ENCODE results near the gene PAX1. TPM values are rescaled to one million over a fixed set of nuclear protein-coding genes. Genes with fewer than 3 reads are reported as not detected.

The PAX1 gene
- total RNA-seq, 1 donor = under 0.01 TPM

DNA sequence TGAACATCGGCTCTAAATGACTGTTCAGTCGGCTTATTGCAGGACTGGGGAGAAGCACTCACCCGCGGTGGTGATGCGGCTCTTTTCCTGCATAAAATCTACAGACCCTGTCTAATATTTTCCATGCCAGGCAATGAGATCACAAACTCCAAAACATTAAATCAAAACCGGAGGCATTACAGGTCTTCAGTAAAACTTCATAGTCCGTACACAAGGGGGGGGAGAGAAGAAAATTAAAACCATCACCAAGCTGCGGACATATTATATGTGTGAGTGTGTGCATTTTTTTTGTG lies 6.3 kb upstream of the PAX1 start:
- Histone ChIP-seq H2AFZ (ENCODE audit: low read length) (no peak overlapping the region), H3K4me3 (ENCODE audit: insufficient read depth, low read length) (no peak overlapping the region), H3K27ac (ENCODE audit: low read depth, low read length) (no peak overlapping the region), H3K79me2 (ENCODE audit: insufficient read depth, low read length) (no peaks in the 10 kb centered on the region), H4K20me1 (ENCODE audit: insufficient read depth, low read length) (no peaks in the 10 kb centered on the region), H3K4me1 (ENCODE audit: insufficient read depth, low read length) (no peaks in the 10 kb centered on the region), H3K9me3 (ENCODE audit: low read depth, low read length) (no peaks in the 10 kb centered on the region), H3K27me3 (ENCODE audit: insufficient read depth, low read length) (peaks cover 24% of the 10 kb centered on the region), H3K36me3 (ENCODE audit: insufficient read depth, low read length) (no peaks in the 10 kb centered on the region), H3K4me2 (ENCODE audit: insufficient read depth, low read length) (no peak overlapping the region)
- no peak for DNase-seq (ENCODE audit: insufficient read length, low spot score, missing footprints)
- TF ChIP-seq, protein P1, sequence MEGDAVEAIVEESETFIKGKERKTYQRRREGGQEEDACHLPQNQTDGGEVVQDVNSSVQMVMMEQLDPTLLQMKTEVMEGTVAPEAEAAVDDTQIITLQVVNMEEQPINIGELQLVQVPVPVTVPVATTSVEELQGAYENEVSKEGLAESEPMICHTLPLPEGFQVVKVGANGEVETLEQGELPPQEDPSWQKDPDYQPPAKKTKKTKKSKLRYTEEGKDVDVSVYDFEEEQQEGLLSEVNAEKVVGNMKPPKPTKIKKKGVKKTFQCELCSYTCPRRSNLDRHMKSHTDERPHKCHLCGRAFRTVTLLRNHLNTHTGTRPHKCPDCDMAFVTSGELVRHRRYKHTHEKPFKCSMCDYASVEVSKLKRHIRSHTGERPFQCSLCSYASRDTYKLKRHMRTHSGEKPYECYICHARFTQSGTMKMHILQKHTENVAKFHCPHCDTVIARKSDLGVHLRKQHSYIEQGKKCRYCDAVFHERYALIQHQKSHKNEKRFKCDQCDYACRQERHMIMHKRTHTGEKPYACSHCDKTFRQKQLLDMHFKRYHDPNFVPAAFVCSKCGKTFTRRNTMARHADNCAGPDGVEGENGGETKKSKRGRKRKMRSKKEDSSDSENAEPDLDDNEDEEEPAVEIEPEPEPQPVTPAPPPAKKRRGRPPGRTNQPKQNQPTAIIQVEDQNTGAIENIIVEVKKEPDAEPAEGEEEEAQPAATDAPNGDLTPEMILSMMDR (IDR thresholded peaks at IDR 0.05; ENCODE audit: extremely low read depth, low read depth, low read length) = no peak

DNA sequence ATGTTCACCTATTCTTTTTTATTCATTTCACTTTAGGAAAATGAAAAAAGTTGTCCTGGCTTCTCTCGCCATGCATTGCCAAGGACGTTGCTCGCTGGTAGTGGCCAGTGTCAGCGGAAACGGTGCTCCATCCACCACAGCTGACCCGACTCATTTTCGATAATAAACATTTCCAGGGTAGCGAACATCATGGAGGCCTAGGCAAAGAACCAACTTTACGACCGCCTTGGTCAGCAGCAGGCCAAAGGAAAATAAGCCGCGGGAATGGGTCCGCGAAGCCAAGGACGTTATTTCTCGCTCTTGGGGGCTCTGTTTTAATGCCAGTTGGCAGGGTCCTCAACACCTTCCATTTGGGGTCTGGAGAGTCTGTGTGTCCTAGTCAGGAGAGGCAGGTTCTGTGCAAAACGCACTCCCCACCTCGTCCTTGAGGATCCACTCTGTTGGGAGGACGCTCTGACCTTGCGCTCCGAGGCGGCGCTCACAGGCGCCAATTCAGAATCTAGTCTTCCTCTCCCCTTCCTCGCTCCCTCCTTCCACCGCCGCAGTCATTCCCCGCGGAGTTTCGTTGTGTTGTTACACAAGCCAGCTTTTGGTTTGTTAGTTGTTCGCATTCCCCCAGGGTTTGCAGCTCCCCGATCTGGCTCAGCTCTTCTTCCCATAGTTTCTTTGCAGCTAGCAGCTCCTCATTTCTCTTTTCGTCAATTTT lies 4.1 kb upstream of the PAX1 start:
- Histone ChIP-seq H3K79me2 (ENCODE audit: insufficient read depth, low read length) (no peaks in the 10 kb centered on the region), H3K36me3 (ENCODE audit: insufficient read depth, low read length) (no peaks in the 10 kb centered on the region), H3K27ac (ENCODE audit: low read depth, low read length) (no peak overlapping the region), H3K9me3 (ENCODE audit: low read depth, low read length) (no peaks in the 10 kb centered on the region), H3K4me2 (ENCODE audit: insufficient read depth, low read length) (no peak overlapping the region), H3K27me3 (ENCODE audit: insufficient read depth, low read length) (peaks cover 34% of the 10 kb centered on the region), H2AFZ (ENCODE audit: low read length) (no peak overlapping the region), H3K4me1 (ENCODE audit: insufficient read depth, low read length) (no peaks in the 10 kb centered on the region), H4K20me1 (ENCODE audit: insufficient read depth, low read length) (no peaks in the 10 kb centered on the region), H3K4me3 (ENCODE audit: insufficient read depth, low read length) (no peak overlapping the region)
- TF ChIP-seq, protein P1 (IDR thresholded peaks at IDR 0.05; ENCODE audit: extremely low read depth, low read depth, low read length) = no peak
- DNase-seq (ENCODE audit: insufficient read length, low spot score, missing footprints) = peak; percentile 85

DNA sequence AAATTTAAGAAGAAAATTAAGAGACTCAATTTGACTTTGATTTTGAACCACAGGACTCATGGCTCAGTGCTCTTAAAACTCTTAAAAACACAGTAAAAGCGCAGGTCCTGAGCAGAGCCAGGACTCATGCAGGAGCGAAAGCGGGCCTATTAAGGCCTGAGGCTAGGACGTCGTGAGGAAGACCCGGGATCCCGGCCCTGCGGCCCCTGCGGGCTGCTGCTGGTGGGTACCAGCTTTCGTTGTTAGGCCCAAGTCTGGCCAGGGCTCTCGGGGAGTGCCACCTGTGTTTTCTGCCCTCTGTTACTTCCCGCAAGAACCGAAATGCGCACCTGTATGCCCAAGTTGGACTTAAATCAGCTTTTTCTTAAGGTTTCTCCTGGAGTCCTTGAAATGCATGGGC lies 3.4 kb upstream of the PAX1 start:
- Histone ChIP-seq H3K27ac (ENCODE audit: low read depth, low read length) (no peak overlapping the region), H3K4me1 (ENCODE audit: insufficient read depth, low read length) (no peaks in the 10 kb centered on the region), H3K36me3 (ENCODE audit: insufficient read depth, low read length) (no peaks in the 10 kb centered on the region), H3K9me3 (ENCODE audit: low read depth, low read length) (no peaks in the 10 kb centered on the region), H3K79me2 (ENCODE audit: insufficient read depth, low read length) (no peaks in the 10 kb centered on the region), H3K27me3 (ENCODE audit: insufficient read depth, low read length) (peaks cover 38% of the 10 kb centered on the region), H2AFZ (ENCODE audit: low read length) (no peak overlapping the region), H4K20me1 (ENCODE audit: insufficient read depth, low read length) (no peaks in the 10 kb centered on the region), H3K4me2 (ENCODE audit: insufficient read depth, low read length) (no peak overlapping the region), H3K4me3 (ENCODE audit: insufficient read depth, low read length) (no peak overlapping the region)
- DNase-seq (ENCODE audit: insufficient read length, low spot score, missing footprints) = no peak
- TF ChIP-seq, protein P1 (IDR thresholded peaks at IDR 0.05; ENCODE audit: extremely low read depth, low read depth, low read length) = no peak

DNA sequence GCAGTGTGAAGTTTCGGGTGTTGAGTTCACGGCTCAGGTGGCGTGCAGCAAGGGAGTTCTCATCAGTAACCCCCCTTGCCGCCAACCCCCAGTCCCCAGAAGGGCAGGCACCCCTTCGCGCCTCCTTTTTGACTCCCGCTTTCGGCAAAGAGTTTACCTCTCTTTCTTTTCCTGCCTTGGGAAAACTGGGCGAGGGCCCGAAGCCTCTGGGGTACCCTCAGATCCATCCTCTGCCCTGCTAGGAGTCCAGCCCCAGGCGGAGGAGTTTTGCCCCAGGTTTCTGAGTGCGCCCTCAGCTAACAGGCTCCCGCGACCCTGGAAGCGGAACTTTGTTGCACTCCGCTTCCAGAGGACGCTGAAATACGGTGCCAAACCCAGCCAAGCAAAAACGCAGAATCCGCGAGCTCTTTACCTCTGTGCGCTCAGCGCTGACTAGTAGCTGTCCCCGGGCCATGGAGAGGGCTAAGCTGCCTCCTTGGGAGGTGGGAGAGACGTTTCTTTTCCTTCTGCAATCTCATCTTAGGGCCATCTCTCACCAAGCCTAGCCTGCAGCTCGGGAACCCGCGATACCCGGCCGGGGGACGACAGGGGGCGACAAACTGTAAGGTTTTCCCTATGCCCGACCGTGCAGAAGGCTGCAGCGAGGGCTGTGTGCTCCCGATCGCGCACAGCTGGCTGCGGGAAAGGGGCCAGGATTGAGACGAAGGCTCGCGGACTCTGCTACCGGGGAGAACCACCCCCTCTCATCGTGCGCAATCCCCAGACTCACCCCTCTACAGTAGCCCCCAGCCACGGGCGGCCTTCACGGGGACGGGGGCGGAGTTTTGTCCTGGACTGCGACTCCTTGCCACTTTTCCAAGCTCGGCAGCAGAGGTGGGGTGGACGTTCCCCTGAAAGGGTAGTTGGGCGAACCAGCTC lies 2.7 kb upstream of the PAX1 start:
- TF ChIP-seq, protein P1 (IDR thresholded peaks at IDR 0.05; ENCODE audit: extremely low read depth, low read depth, low read length) = peak; percentile 45
- peak; percentile 93 for DNase-seq (ENCODE audit: insufficient read length, low spot score, missing footprints)
- Histone ChIP-seq H3K79me2 (ENCODE audit: insufficient read depth, low read length) (no peaks in the 10 kb centered on the region), H3K4me1 (ENCODE audit: insufficient read depth, low read length) (no peaks in the 10 kb centered on the region), H3K36me3 (ENCODE audit: insufficient read depth, low read length) (no peaks in the 10 kb centered on the region), H3K27ac (ENCODE audit: low read depth, low read length) (no peak overlapping the region), H2AFZ (ENCODE audit: low read length) (no peak overlapping the region), H3K27me3 (ENCODE audit: insufficient read depth, low read length) (peaks cover 44% of the 10 kb centered on the region), H3K4me3 (ENCODE audit: insufficient read depth, low read length) (no peak overlapping the region), H4K20me1 (ENCODE audit: insufficient read depth, low read length) (no peaks in the 10 kb centered on the region), H3K4me2 (ENCODE audit: insufficient read depth, low read length) (peak overlapping the region; percentile 45), H3K9me3 (ENCODE audit: low read depth, low read length) (no peaks in the 10 kb centered on the region)
